ENCODE data around the gene OMD. TPM values are rescaled to one million over a fixed set of nuclear protein-coding genes. Genes with fewer than 3 reads are reported as not detected.

OMD gene
- total and polyA plus RNA-seq, 2 of the 8 experiments (the other 6 are each of a cell fraction or from before 2014, with no cell fraction given): not detected

DNA sequence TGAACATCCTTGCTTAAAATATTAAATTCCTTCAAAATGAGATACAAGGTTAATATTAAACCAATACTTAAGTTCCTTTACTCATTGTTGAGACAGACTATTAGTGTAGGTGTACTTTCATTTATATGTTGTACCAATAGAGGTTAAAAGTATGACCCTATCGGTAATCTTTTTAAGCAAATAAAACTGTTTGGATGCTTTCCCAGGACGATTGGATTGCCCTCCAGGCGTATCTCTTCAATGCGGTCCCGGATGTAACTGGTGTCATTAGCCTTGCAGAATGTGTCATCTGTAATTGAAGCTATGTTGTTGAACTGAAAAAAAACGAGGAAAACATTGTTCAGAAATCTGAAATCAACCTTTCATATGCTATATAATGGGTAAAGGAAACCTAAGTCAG is 38.8 kb downstream of the OMD start:
- FAIRE-seq: no peak
- no peak for TF ChIP-seq RBBP5 (IDR thresholded peaks at IDR 0.05; ENCODE audit: borderline replicate concordance, low read depth, low read length)
- no peak for TF ChIP-seq SP1 (IDR thresholded peaks at IDR 0.05; ENCODE audit: low read depth, low read length)
- TF ChIP-seq, protein P1, sequence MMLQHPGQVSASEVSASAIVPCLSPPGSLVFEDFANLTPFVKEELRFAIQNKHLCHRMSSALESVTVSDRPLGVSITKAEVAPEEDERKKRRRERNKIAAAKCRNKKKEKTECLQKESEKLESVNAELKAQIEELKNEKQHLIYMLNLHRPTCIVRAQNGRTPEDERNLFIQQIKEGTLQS (IDR thresholded peaks at IDR 0.05; ENCODE audit: insufficient read depth, low read depth, low read length): no peak
- TF ChIP-seq CHD1 (IDR thresholded peaks at IDR 0.05; ENCODE audit: low read depth, low read length): no peak
- TF ChIP-seq POLR2A (IDR thresholded peaks at IDR 0.05; ENCODE audit: control extremely low read depth in 1 of 2, low read depth in 2 of 2, low read length in 2 of 2): no peak
- TF ChIP-seq KDM5A (IDR thresholded peaks at IDR 0.05; ENCODE audit: low read length): no peak
- TF ChIP-seq TCF12 (IDR thresholded peaks at IDR 0.05; ENCODE audit: low read depth, low read length): no peak
- no peak for TF ChIP-seq FOSL1 (IDR thresholded peaks at IDR 0.05; ENCODE audit: insufficient read depth, low read depth, low read length)
- TF ChIP-seq BACH1 (IDR thresholded peaks at IDR 0.05; ENCODE audit: low read length): no peak
- TF ChIP-seq HDAC2 (IDR thresholded peaks at IDR 0.05; ENCODE audit: borderline replicate concordance in 1 of 2, low read depth in 2 of 2, low read length in 2 of 2): no peak
- no peak for TF ChIP-seq GTF2F1 (IDR thresholded peaks at IDR 0.05; ENCODE audit: borderline replicate concordance, low read depth, low read length)
- no peak for TF ChIP-seq SAP30 (IDR thresholded peaks at IDR 0.05; ENCODE audit: insufficient read depth, insufficient replicate concordance, low read length)
- TF ChIP-seq ASH2L (IDR thresholded peaks at IDR 0.05; ENCODE audit: low read length): no peak
- TF ChIP-seq SP2 (IDR thresholded peaks at IDR 0.05; ENCODE audit: low read length): no peak
- TF ChIP-seq EZH2 (IDR thresholded peaks at IDR 0.05; ENCODE audit: low read depth, low read length, severe bottlenecking): no peak

More for the DNA sequence above, 38.8 kb downstream of the OMD start:
- Histone ChIP-seq H4K8ac (ENCODE audit: extremely low read depth, insufficient read depth, low read length) (no peak overlapping the region), H2BK120ac (replicated peaks; ENCODE audit: low read depth, low read length) (no peak overlapping the region), H3K18ac (ENCODE audit: extremely low read depth, low read length) (no peak overlapping the region), H3K23me2 (ENCODE audit: low read depth, low read length) (no peaks in the 10 kb centered on the region), H2AFZ (ENCODE audit: low read length) (no peak overlapping the region), H2BK5ac (ENCODE audit: low read depth, low read length) (no peak overlapping the region), H3K27ac (ENCODE audit: low read depth, low read length) (no peak overlapping the region), H2BK20ac (ENCODE audit: low read length) (no peak overlapping the region), H3K4me3 (ENCODE audit: extremely low read depth in 1 of 4, insufficient read depth in 2 of 4, low read depth in 3 of 4, low read length in 4 of 4) (no peak overlapping the region), H2AK5ac (ENCODE audit: low read depth, low read length) (no peak overlapping the region), H3K9ac (replicated peaks in 1 of 4; ENCODE audit: extremely low read depth in 1 of 4, low read depth in 3 of 4, low read length in 3 of 4) (no peak overlapping the region), H3K14ac (ENCODE audit: insufficient read length) (no peak overlapping the region), H3K4me1 (replicated peaks in 1 of 4; ENCODE audit: control insufficient read depth in 3 of 4, insufficient read depth in 4 of 4, low read length in 3 of 4) (no peaks in the 10 kb centered on the region), H2BK12ac (ENCODE audit: low read depth, low read length) (no peak overlapping the region), H3K9me3 (ENCODE audit: insufficient read depth in 2 of 2, low read depth in 1 of 2, low read length in 1 of 2) (no peaks in the 10 kb centered on the region), H3K27me3 (replicated peaks in 1 of 4; ENCODE audit: control insufficient read depth in 3 of 4, extremely low read depth in 1 of 4, insufficient read depth in 3 of 4, low read length in 3 of 4) (no peaks in the 10 kb centered on the region), H3K4ac (replicated peaks; ENCODE audit: insufficient read length, low read depth, low read length) (no peak overlapping the region), H2BK15ac (ENCODE audit: low read length) (no peak overlapping the region), H3K23ac (ENCODE audit: insufficient read length) (no peak overlapping the region), H3K36me3 (ENCODE audit: control insufficient read depth in 2 of 4, insufficient read depth in 4 of 4, low read length in 3 of 4) (no peaks in the 10 kb centered on the region), H4K91ac (replicated peaks; ENCODE audit: insufficient read length, low read length) (no peak overlapping the region), H3K56ac (replicated peaks; ENCODE audit: insufficient read length, low read depth, low read length) (no peak overlapping the region), H3K79me2 (ENCODE audit: control insufficient read depth in 1 of 2, insufficient read depth in 2 of 2, low read length in 2 of 2) (no peaks in the 10 kb centered on the region), H4K5ac (ENCODE audit: insufficient read length, low read depth, low read length) (no peak overlapping the region), H3K79me1 (ENCODE audit: low read depth, low read length) (no peaks in the 10 kb centered on the region), H3K4me2 (ENCODE audit: insufficient read depth in 1 of 2, low read depth in 2 of 2, low read length in 2 of 2) (no peak overlapping the region), H4K20me1 (replicated peaks in 1 of 2; ENCODE audit: control insufficient read depth in 1 of 2, insufficient read depth in 2 of 2, low read length in 2 of 2) (no peaks in the 10 kb centered on the region)
- no peak for DNase-seq (ENCODE audit: low read depth in 1 of 2, low spot score in 2 of 2)
- POLR2A ChIA-PET (ENCODE audit: partially characterized antibody): no interaction called here
- CTCF ChIA-PET (ENCODE audit: partially characterized antibody): no interaction called here
- 89% methylated on average over 6 of the region's 6 CpGs; no CpG with 5 or more reads in 1 of the 2 experiments for WGBS, 2 experiments (ENCODE audit: extremely low coverage in 1 of 2, insufficient coverage in 1 of 2, insufficient read length in 1 of 2, insufficient replicate concordance in 2 of 2, low coverage in 1 of 2, low lambda C conversion rate in 2 of 2, missing lambda C conversion rate in 1 of 2)

Measured in H1 (cell line).